ENCODE results near the gene NCR3LG1. TPM values are rescaled to one million over a fixed set of nuclear protein-coding genes. Genes with fewer than 3 reads are reported as not detected.

The NCR3LG1 gene
- total and polyA plus RNA-seq, 2 donors (not counting 3 experiments of a cell fraction or from before 2014, with no cell fraction given): 2.2 to 8.1 TPM

DNA sequence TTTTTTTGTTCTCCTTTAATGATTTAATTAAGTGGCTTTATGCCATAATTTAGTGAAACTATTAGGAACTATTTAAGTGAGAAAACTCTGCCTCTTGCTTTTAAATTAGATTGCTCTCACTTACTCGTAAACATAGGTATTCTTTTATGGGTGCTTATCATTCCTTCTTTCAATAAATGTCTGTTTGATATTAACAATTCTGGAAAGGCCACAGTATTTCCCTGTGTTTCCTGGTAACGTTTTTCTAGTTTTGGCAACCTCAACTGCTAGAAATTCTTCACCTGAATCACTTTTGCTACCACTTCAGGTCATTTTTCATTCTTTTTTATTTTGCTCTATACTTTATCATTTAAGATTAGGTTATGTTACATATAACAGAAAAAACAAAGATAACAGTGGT lies 19.9 kb upstream of the NCR3LG1 start:
- Histone ChIP-seq H3K27me3 (ENCODE audit: control insufficient read depth in 2 of 2, insufficient read depth in 2 of 2, low read length in 2 of 2) (no peaks in the 10 kb centered on the region), H3K27ac (ENCODE audit: insufficient read depth, low read depth, low read length) (no peak overlapping the region), H3K4me3 (replicated peaks in 1 of 3; ENCODE audit: insufficient read depth in 1 of 3, low read depth in 1 of 3, low read length in 3 of 3) (no peak overlapping the region), H3K9ac (replicated peaks; ENCODE audit: extremely low read depth, insufficient read depth, low read length) (no peak overlapping the region), H3K4me2 (ENCODE audit: insufficient read depth, low read length) (no peak overlapping the region), H3K9me3 (replicated peaks; ENCODE audit: control insufficient read depth, insufficient read depth, low read length) (no peaks in the 10 kb centered on the region), H2AFZ (ENCODE audit: low read depth, low read length) (no peak overlapping the region), H3K79me2 (ENCODE audit: control insufficient read depth, insufficient read depth, low read length) (no peaks in the 10 kb centered on the region), H3K4me1 (ENCODE audit: control insufficient read depth, extremely low read depth, insufficient read depth, low read length) (no peaks in the 10 kb centered on the region), H3K36me3 (ENCODE audit: control insufficient read depth in 2 of 2, extremely low read depth in 1 of 2, insufficient read depth in 2 of 2, low read length in 2 of 2) (peaks cover 0 to 12% of the 10 kb centered on the region in 2 experiments), H3K9me1 (replicated peaks; ENCODE audit: control insufficient read depth, extremely low read depth, insufficient read depth, low read length) (no peaks in the 10 kb centered on the region), H4K20me1 (replicated peaks; ENCODE audit: control insufficient read depth, extremely low read depth, insufficient read depth, low read length) (no peaks in the 10 kb centered on the region)
- ChIA-PET CTCF (interaction anchor here (1.1 kb wide), 1 partner anchor 8 kb away, joined by 3 read pairs; no protein-coding TSS in a partner anchor), POLR2A (no interaction called here)
- no peak for TF ChIP-seq POLR2AphosphoS5 (IDR thresholded peaks at IDR 0.05; ENCODE audit: insufficient read depth, low read depth, low read length)
- TF ChIP-seq FOS (IDR thresholded peaks at IDR 0.05; ENCODE audit: borderline replicate concordance, insufficient read depth, low read length): no peak
- TF ChIP-seq, protein P1, sequence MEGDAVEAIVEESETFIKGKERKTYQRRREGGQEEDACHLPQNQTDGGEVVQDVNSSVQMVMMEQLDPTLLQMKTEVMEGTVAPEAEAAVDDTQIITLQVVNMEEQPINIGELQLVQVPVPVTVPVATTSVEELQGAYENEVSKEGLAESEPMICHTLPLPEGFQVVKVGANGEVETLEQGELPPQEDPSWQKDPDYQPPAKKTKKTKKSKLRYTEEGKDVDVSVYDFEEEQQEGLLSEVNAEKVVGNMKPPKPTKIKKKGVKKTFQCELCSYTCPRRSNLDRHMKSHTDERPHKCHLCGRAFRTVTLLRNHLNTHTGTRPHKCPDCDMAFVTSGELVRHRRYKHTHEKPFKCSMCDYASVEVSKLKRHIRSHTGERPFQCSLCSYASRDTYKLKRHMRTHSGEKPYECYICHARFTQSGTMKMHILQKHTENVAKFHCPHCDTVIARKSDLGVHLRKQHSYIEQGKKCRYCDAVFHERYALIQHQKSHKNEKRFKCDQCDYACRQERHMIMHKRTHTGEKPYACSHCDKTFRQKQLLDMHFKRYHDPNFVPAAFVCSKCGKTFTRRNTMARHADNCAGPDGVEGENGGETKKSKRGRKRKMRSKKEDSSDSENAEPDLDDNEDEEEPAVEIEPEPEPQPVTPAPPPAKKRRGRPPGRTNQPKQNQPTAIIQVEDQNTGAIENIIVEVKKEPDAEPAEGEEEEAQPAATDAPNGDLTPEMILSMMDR (IDR thresholded peaks at IDR 0.05; ENCODE audit: extremely low read depth in 1 of 2, insufficient read depth in 1 of 2, low read depth in 1 of 2, low read length in 2 of 2): no peak
- TF ChIP-seq, protein P2, sequence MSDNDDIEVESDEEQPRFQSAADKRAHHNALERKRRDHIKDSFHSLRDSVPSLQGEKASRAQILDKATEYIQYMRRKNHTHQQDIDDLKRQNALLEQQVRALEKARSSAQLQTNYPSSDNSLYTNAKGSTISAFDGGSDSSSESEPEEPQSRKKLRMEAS (IDR thresholded peaks at IDR 0.05; ENCODE audit: insufficient read depth, insufficient read length): no peak
- no peak for TF ChIP-seq JUN (IDR thresholded peaks at IDR 0.05; ENCODE audit: borderline replicate concordance, insufficient read depth, insufficient read length, low read depth)
- no peak for TF ChIP-seq POLR2A (IDR thresholded peaks at IDR 0.05; ENCODE audit: low read depth, low read length)
- TF ChIP-seq MYC (IDR thresholded peaks at IDR 0.05; ENCODE audit: low read depth, low read length): no peak
- TF ChIP-seq GATA2 (IDR thresholded peaks at IDR 0.05; ENCODE audit: insufficient read depth, insufficient read length, low read depth, low read length): no peak
- TF ChIP-seq EZH2 (IDR thresholded peaks at IDR 0.05; ENCODE audit: borderline replicate concordance, low read depth, low read length, severe bottlenecking): no peak
- dilution Hi-C loops (cut with MboI; ENCODE audit: extremely low pct_ligation_motif_present, low sequenced_read_pairs): no loop called here
- FAIRE-seq (no peak), DNase-seq (ENCODE audit: low read depth, low spot score) (no peak)
- intact Hi-C loops (cut with micrococcal nuclease): no loop called here
- no TSS peak for BruUV-seq (replicated peaks)

Data from endothelial cell of umbilical vein (primary cell).